ENCODE data around the gene CUL4A.

- TF ChIP-seq EZH2 (IDR thresholded peaks at IDR 0.05; ENCODE audit: insufficient read depth, poor library complexity, severe bottlenecking) (no peak), EZH2phosphoT487 (IDR thresholded peaks at IDR 0.05; ENCODE audit: insufficient read depth, low read depth) (no peak)
Observed at GRCh38 chr13:113190181-113190580, 19.2 kb upstream of the CUL4A start.
